GM12878 (cell line): ENCODE data around the gene TRIP4. TPM values are rescaled to one million over a fixed set of nuclear protein-coding genes. Genes with fewer than 3 reads are reported as not detected.
A peak's percentile ranks its signal among the peaks of the same experiment; 100 is the strongest.

Experiments used
- ATAC-seq: fragments of 200-7000 bp; cut with Tn5 transposase; 3 replicates; pipeline ENCODE4 v1.9.1; 2020; ENCODE audit warnings: mild to moderate bottlenecking, moderate library complexity
- BruUV-seq: library from RNA; stranded (reverse); fragments of 400-500 nt; replicated peaks from 2 replicates; lab custom pipeline; 2021; lab: Mats Ljungman, UMichigan
- CTCF ChIA-PET: fragments of 300-600 bp; sonication (Branson Sonifier 250); formaldehyde crosslinking; extraction: SDS; loops from one replicate; lab custom pipeline; 2021; ENCODE audit warnings: inconsistent platforms; lab: Yijun Ruan, JAX
- POLR2A ChIA-PET: fragments of 350-600 bp; formaldehyde crosslinking; extraction: SDS; loops from one replicate; lab custom pipeline; 2021; ENCODE audit warnings: inconsistent platforms; lab: Charles Lee
- RAD21 ChIA-PET: fragments of 300-600 bp; sonication (Branson Sonifier 250); formaldehyde crosslinking; loops from one replicate; lab custom pipeline; 2023; ENCODE audit warnings: antibody characterized with exemption; ENCODE audit not compliant: unreplicated experiment; lab: Charles Lee
- SMC1A ChIA-PET: fragments of 300-600 bp; sonication (Branson Sonifier 250); formaldehyde crosslinking; loops from one replicate; lab custom pipeline; 2023; ENCODE audit not compliant: unreplicated experiment, uncharacterized antibody; lab: Charles Lee
- DNase-seq: peaks from one replicate; pipeline ENCODE4 v3.0.0-alpha.2; 2011; ENCODE audit warnings: low read depth, low spot score
- FAIRE-seq: peaks from 3 replicates; lab custom pipeline; 2011; peaks lifted over from hg19 to GRCh38; lab: Jason Lieb, UNC
- H2AFZ ChIP-seq: 2 replicates; pipeline ENCODE4 v1.6.0; 2011; ENCODE audit warnings: low read depth, low read length, control low read depth; ENCODE audit not compliant: control insufficient read depth
- H3K27ac ChIP-seq: 2 replicates; pipeline ENCODE4 v1.5.1; 2011; ENCODE audit warnings: control low read depth; ENCODE audit not compliant: control insufficient read depth, insufficient read depth
- H3K27me3 ChIP-seq, 2 experiments: replicated peaks in 1 of 2; 2 replicates each; pipeline versions ENCODE4 v1.6.0 to v1.6.1; 2011; ENCODE audit warnings: low read length in 1 of 2; ENCODE audit not compliant: control insufficient read depth in 2 of 2, insufficient read depth in 2 of 2
- H3K36me3 ChIP-seq, 2 experiments: 2 replicates each; pipeline ENCODE4 v1.5.1; 2011; ENCODE audit warnings: low read length in 1 of 2; ENCODE audit not compliant: control insufficient read depth in 2 of 2, insufficient read depth in 2 of 2
- H3K4me1 ChIP-seq: 2 replicates; pipeline ENCODE4 v1.6.1; 2011; ENCODE audit warnings: mild to moderate bottlenecking, low read length, moderate library complexity, mixed read lengths; ENCODE audit not compliant: control insufficient read depth, insufficient read depth
- H3K4me2 ChIP-seq: 2 replicates; pipeline ENCODE4 v1.6.0; 2011; ENCODE audit warnings: control low read depth; ENCODE audit not compliant: control insufficient read depth, insufficient read depth
- H3K4me3 ChIP-seq: fragments of 200-600 bp; sonication (generic); 2 replicates; pipeline ENCODE4 v1.5.1; 2016
- H3K79me2 ChIP-seq: 2 replicates; pipeline ENCODE4 v1.6.0; 2011; ENCODE audit warnings: low read length; ENCODE audit not compliant: control insufficient read depth, insufficient read depth
- H3K9ac ChIP-seq: 2 replicates; pipeline ENCODE4 v1.8.0; 2011; ENCODE audit warnings: low read length, control low read depth, mixed read lengths; ENCODE audit not compliant: control insufficient read depth, insufficient read depth
- H3K9me3 ChIP-seq: replicated peaks from 3 replicates; pipeline ENCODE4 v1.5.1; 2011; ENCODE audit warnings: mild to moderate bottlenecking, low read length; ENCODE audit not compliant: control insufficient read depth, insufficient read depth
- H4K20me1 ChIP-seq: 2 replicates; pipeline ENCODE4 v1.6.0; 2011; ENCODE audit not compliant: control insufficient read depth, insufficient read depth
- CEBPB ChIP-seq, 2 experiments: fragments of 150-350 bp in 1 of 2; IDR thresholded peaks; 2 replicates each; pipeline ENCODE4 v1.6.1; 2012 to 2014; ENCODE audit warnings: low read depth in 2 of 2, low read length in 2 of 2, borderline replicate concordance in 1 of 2, inconsistent platforms in 1 of 2
- CHD4 ChIP-seq: fragments of 200-600 bp; sonication (generic); IDR thresholded peaks from 2 replicates; pipeline ENCODE4 v1.6.1; 2016; ENCODE audit warnings: mild to moderate bottlenecking
- CREM ChIP-seq: IDR thresholded peaks from 2 replicates; pipeline ENCODE4 v1.6.1; 2014; ENCODE audit warnings: antibody characterized with exemption, low read depth
- ESRRA ChIP-seq: IDR thresholded peaks from 2 replicates; pipeline ENCODE4 v1.6.1; 2012; ENCODE audit warnings: mild to moderate bottlenecking, low read length, improper control_type of control experiment
- HSF1 ChIP-seq: fragments of 150-350 bp; IDR thresholded peaks from 2 replicates; pipeline ENCODE4 v1.6.1; 2014; ENCODE audit warnings: mild to moderate bottlenecking, low read depth, low read length
- IRF5 ChIP-seq: fragments of 450-650 bp; IDR thresholded peaks from 2 replicates; pipeline ENCODE4 v1.6.1; 2017; ENCODE audit warnings: borderline replicate concordance
- SREBF1 ChIP-seq: IDR thresholded peaks from 2 replicates; pipeline ENCODE4 v1.6.1; 2012; ENCODE audit warnings: mild to moderate bottlenecking, low read length
- ZNF274 ChIP-seq: IDR thresholded peaks from one replicate; pipeline ENCODE4 v1.8.0; 2011; ENCODE audit not compliant: insufficient read length, insufficient read depth
- ZZZ3 ChIP-seq: IDR thresholded peaks from 2 replicates; pipeline ENCODE4 v1.6.1; 2011; ENCODE audit warnings: low read depth; ENCODE audit not compliant: control insufficient read depth, insufficient read length
- WGBS: methylation state at CpG from one replicate; pipeline ENCODE4 v1.1.6; 2016; ENCODE audit warnings: low lambda C conversion rate; ENCODE audit not compliant: insufficient replicate concordance, insufficient coverage; ENCODE audit errors: missing lambda C conversion rate; 5-methylcytosine and 5-hydroxymethylcytosine counted together
- in situ Hi-C: fragments of 300-500 bp; cut with MboI; formaldehyde crosslinking; loops from 9 replicates; pipeline ENCODE4 v1.14.3; 2018; ENCODE audit warnings: mixed read lengths
- intact Hi-C: fragments of 100-400 bp; cut with micrococcal nuclease; formaldehyde crosslinking; loops from one replicate; pipeline ENCODE4 v1.14.2; 2022; ENCODE audit not compliant: unreplicated experiment
- polyA plus RNA-seq, 11 experiments: library from polyadenylated mRNA; depleted of rRNA in 4 of 11; unstranded in 6 of 11; stranded (reverse) in 5 of 11; fragments of >200 nt; fragmentation: Nextera tagmentation in 4 of 11; fragmentation: Illumina TruSeq in 1 of 11; extraction: Ambion mirVana in 4 of 11; extraction: Trizol in 1 of 11; gene quantifications; 1 replicate in 1 of 11; 2 replicates in 10 of 11; pipeline versions ENCODE4 v1.2.1 to v1.2.3, GENCODE V29; 2011 to 2016; ENCODE audit warnings: inconsistent platforms in 2 of 11, missing spikeins in 2 of 11, low read depth in 1 of 11
- total RNA-seq, 4 experiments: library from RNA; depleted of rRNA in 3 of 4; stranded (reverse); fragments of >200 nt in 3 of 4; fragmentation: Illumina TruSeq in 1 of 4; extraction: Trizol in 1 of 4; gene quantifications; 2 replicates each; pipeline versions ENCODE4 v1.2.1 to v1.2.3, GENCODE V29; 2013 to 2021

The TRIP4 gene
- total and polyA plus RNA-seq, 10 of the 15 experiments (the other 5 are each of a cell fraction or from before 2014, with no cell fraction given): 6.4 to 24.5 (median 20.0) TPM

- no peak overlapping the region for H3K9ac ChIP-seq
- BruUV-seq: TSS peak; percentile 41
- DNase-seq: no peak
- no peak for FAIRE-seq
- POLR2A ChIA-PET: interaction anchor here (0.6 to 0.9 kb wide), 2 partner anchors 11 to 54 kb away, joined by 3 read pairs; no protein-coding TSS in a partner anchor
- no peak overlapping the region for H3K4me3 ChIP-seq
- CTCF ChIA-PET: interaction anchor here (0.8 kb wide), 1 partner anchor 113 kb away, joined by 3 read pairs; no protein-coding TSS in a partner anchor
- in situ Hi-C loops: no loop called here
- no peak for TF ChIP-seq SREBF1
- TF ChIP-seq ESRRA: no peak
- TF ChIP-seq HSF1: no peak
- no peak for TF ChIP-seq CHD4
- no peak for TF ChIP-seq CEBPB (IDR thresholded peaks at IDR 0.05; ENCODE audit: borderline replicate concordance in 1 of 2, low read depth in 2 of 2, low read length in 2 of 2)
- TF ChIP-seq IRF5: no peak
- TF ChIP-seq ZZZ3: no peak
- TF ChIP-seq CREM: no peak
- no peak for TF ChIP-seq ZNF274
- H3K9me3 ChIP-seq: no peaks in the 10 kb centered on the region
- H3K4me1 ChIP-seq: no peaks in the 10 kb centered on the region
- H3K4me2 ChIP-seq: no peak overlapping the region
- intact Hi-C loops: no loop called here
- no peaks in the 10 kb centered on the region; a peak in 2 of 4 replicates for H3K36me3 ChIP-seq
- H3K79me2 ChIP-seq: peaks cover 16% of the 10 kb centered on the region
- no peaks in the 10 kb centered on the region for H4K20me1 ChIP-seq
- no peak overlapping the region for H3K27ac ChIP-seq
- RAD21 ChIA-PET: no interaction called here
- H2AFZ ChIP-seq: no peak overlapping the region
- SMC1A ChIA-PET: interaction anchor here (0.7 to 2.4 kb wide), 3 partner anchors 11 to 22 kb away, joined by 3 to 10 read pairs (median 4); no protein-coding TSS in a partner anchor
- H3K27me3 ChIP-seq: no peaks in the 10 kb centered on the region
- 67% methylated on average over 4 of the region's 4 CpGs for WGBS
- no peak for ATAC-seq
Observed at GRCh38 chr15:64480891-64481290, 93.3 kb downstream of the TRIP4 start.
